MG63 (cell line): ENCODE measurements around the gene B4GALNT1. TPM values are rescaled to one million over a fixed set of nuclear protein-coding genes. Genes with fewer than 3 reads are reported as not detected.
A peak's percentile ranks its signal among the peaks of the same experiment; 100 is the strongest.
"Not testable (repeated sequence)": the region's sequence is repeated elsewhere in the genome, so short reads cannot be mapped to it uniquely, and the experiment has no call there.

Experiments used
- DNase-seq: peaks from one replicate; pipeline ENCODE4 v3.0.0-alpha.2; 2020
- H3K27me3 ChIP-seq: fragments of 250-450 bp; sonication (Bioruptor Pico); 2 replicates; pipeline ENCODE4 v1.5.1; 2020; ENCODE audit warnings: mild to moderate bottlenecking, moderate library complexity
- H3K36me3 ChIP-seq: fragments of 250-450 bp; sonication (Bioruptor Pico); 2 replicates; pipeline ENCODE4 v1.5.1; 2020; ENCODE audit warnings: mild to moderate bottlenecking, moderate library complexity
- H3K4me3 ChIP-seq: fragments of 250-450 bp; sonication (Bioruptor Pico); 2 replicates; pipeline ENCODE4 v1.5.1; 2020; ENCODE audit warnings: mild to moderate bottlenecking, moderate library complexity
- H3K9me3 ChIP-seq: fragments of 250-450 bp; sonication (Bioruptor Pico); 2 replicates; pipeline ENCODE4 v1.5.1; 2020; ENCODE audit warnings: mild to moderate bottlenecking, moderate library complexity
- total RNA-seq: library from RNA; depleted of rRNA; stranded (reverse); fragments of >200 nt; shearing (Covaris generic); gene quantifications from 2 replicates; pipeline ENCODE4 v1.2.3, GENCODE V29; 2014; ENCODE audit warnings: low replicate concordance; rRNA removed

Gene B4GALNT1
- 8.9 and 13.9 TPM in 2 replicates for total RNA-seq

GRCh38 chr12:57632958-57633840, at the start of gene B4GALNT1:
TSS of gene B4GALNT1 (minus strand) at chr12:57633201. CDS start at chr12:57632132, 1,069 bp downstream.
- DNase-seq, result peak; percentile 68
- H3K36me3 ChIP-seq, result no peaks in the 10 kb centered on the region
- H3K9me3 ChIP-seq, result no peaks in the 10 kb centered on the region
- peak within 1 kb of the TSS; percentile 69 for H3K4me3 ChIP-seq
- H3K27me3 ChIP-seq, result no peaks in the 10 kb centered on the region

GRCh38 chr12:57679697-57680096, 46.7 kb upstream of the B4GALNT1 start:
- no peaks in the 10 kb centered on the region for H3K36me3 ChIP-seq

GRCh38 chr12:57677947-57678346, 44.9 kb upstream of the B4GALNT1 start:
- H3K27me3 ChIP-seq, result not testable (repeated sequence)

More at GRCh38 chr12:57679697-57680096, 46.7 kb upstream of the B4GALNT1 start:
- Histone ChIP-seq H3K27me3 (peaks cover 11% of the 10 kb centered on the region), H3K9me3 (0 out of 2 replicates have a peak, but pooled peaks cover 2% of the 10 kb centered on the region), H3K4me3 (no peak overlapping the region)
- no peak for DNase-seq

DNA sequence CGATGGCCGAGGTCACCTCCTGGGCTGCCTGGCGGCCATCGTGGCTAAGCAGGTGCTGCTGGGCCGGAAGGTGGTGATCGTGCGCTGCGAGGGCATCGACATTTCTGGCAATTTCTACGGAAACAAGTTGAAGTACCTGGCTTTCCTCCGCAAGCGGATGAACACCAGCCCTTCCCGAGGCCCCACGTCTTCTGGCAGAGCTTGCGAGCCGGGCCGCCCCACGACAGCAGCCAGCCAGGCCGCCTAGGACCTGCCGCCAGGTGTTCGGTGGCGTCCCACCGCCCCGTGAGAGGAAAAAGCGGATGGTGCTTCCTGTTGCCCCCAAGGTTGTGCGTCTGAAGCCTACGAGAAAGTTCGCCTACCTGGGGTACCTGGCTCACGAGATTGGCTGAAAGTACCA, 41.7 kb upstream of the B4GALNT1 start:
- Histone ChIP-seq H3K36me3 (no peaks in the 10 kb centered on the region), H3K9me3 (no peaks in the 10 kb centered on the region), H3K27me3 (no peaks in the 10 kb centered on the region), H3K4me3 (no peak overlapping the region)
- no peak for DNase-seq

More at GRCh38 chr12:57677947-57678346, 44.9 kb upstream of the B4GALNT1 start:
- not testable (repeated sequence) for DNase-seq, H3K36me3 ChIP-seq, H3K9me3 ChIP-seq, H3K4me3 ChIP-seq

- Histone ChIP-seq H3K27me3 (no peaks in the 10 kb centered on the region), H3K9me3 (no peaks in the 10 kb centered on the region), H3K4me3 (no peak overlapping the region), H3K36me3 (no peaks in the 10 kb centered on the region)
- no peak for DNase-seq
Measured at GRCh38 chr12:57672801-57673200, 39.8 kb upstream of the B4GALNT1 start.

GRCh38 chr12:57671811-57672210, 38.8 kb upstream of the B4GALNT1 start:
- not testable (repeated sequence) for H3K4me3 ChIP-seq, H3K9me3 ChIP-seq, H3K36me3 ChIP-seq, DNase-seq, H3K27me3 ChIP-seq

DNA sequence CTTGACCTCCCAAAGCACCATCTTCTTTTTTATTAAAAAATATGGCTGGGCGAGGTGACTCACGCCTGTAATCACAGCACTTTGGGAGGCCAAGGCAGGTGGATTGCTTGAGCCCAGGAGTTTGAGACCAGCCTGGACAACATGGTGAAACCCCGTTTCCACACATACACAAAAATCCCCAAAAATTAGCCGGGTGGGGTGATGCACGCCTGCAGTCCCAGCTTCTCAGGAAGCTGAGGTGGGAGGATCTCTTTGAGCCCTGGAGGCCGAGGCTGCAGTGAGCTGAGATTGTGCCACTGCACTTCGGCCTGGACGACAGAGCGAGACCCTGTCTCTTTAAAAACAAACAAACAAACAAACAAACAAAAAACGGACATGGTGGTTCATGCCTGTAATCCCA, 36.7 kb upstream of the B4GALNT1 start:
- DNase-seq, H3K4me3 ChIP-seq, H3K9me3 ChIP-seq, H3K36me3 ChIP-seq, H3K27me3 ChIP-seq: not testable (repeated sequence)

DNA sequence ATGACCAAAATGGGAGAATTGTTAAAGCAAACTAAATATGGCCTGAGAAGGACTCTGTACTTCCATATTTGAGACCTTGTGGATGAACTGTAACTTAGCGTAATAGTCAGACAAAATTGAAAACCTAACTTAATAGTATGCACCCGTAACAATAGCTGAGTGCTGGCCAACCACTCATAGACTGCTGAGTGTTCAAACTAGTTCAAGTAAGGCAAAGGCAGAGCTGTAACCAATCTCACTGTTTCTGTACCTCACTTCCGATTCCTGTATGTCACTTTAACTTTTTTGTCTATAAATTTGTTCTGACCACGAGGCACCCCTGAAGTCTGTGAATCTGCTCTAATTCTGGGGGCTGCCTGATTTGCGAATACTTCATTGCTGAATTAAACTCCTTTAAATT, 33.9 kb upstream of the B4GALNT1 start:
- Histone ChIP-seq H3K27me3 (no peaks in the 10 kb centered on the region), H3K4me3 (no peak overlapping the region), H3K36me3 (no peaks in the 10 kb centered on the region), H3K9me3 (no peaks in the 10 kb centered on the region)
- no peak for DNase-seq

DNA sequence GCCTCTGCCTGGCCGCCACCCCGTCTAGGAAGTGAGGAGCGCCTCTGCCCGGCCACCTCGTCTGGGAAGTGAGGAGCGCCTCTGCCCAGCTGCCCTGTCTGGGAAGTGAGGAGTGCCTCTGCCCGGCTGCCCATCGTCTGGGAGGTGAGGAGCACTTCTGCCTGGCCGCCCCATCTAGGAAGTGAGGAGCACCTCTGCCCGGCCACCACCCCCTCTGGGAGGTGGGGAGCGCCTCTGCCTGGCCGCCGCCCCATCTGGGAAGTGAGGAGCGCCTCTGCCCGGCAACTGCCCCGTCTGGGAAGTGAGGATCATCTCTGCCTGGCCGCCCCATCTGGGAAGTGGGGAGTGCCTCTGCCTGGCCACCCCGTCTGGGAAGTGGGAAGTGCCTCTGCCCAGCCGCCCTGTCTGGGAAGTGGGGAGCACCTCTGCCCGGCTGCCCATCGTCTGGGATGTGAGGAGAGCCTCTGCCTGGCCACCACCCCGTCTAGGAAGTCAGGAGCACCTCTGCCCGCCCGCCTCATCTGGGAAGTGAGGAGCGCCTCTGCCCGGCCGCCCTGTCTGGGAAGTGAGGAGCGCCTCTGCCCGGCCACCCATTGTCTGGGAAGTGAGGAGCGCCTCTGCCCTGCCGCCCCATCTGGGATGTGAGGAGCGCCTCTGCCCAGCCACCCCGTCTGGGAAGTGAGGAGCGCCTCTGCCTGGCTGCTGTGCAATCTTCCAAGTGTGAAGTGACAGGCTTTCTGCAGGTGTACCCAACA, 32.2 kb upstream of the B4GALNT1 start:
- H3K4me3 ChIP-seq, result not testable (repeated sequence)

DNA sequence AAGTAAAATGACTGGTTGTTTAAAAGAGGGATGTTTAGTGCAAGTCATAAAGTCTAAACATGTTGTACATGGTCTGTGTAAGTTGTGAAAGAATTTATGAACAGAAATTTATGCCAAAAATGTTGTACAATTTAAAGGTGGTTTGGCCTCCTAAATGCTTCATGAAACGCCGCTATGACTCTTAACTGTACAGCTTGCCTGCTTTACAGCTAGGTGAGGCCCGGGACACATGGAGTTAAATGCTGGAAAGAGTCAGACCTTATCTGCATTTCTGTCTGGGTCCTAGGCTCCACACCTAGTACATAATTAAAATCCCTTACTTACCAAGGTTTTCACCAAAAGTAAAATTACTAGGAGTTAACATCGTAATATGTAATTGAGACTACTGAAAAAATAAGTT, 28.4 kb upstream of the B4GALNT1 start:
- DNase-seq, result no peak
- no peak overlapping the region for H3K4me3 ChIP-seq
- H3K27me3 ChIP-seq, result no peaks in the 10 kb centered on the region
- H3K36me3 ChIP-seq, result no peaks in the 10 kb centered on the region
- H3K9me3 ChIP-seq, result 0 out of 2 replicates have a peak, but pooled peaks cover 2% of the 10 kb centered on the region

More for the DNA sequence above, 32.2 kb upstream of the B4GALNT1 start:
- H3K9me3 ChIP-seq, DNase-seq, H3K27me3 ChIP-seq, H3K36me3 ChIP-seq: not testable (repeated sequence)

- no peak overlapping the region for H3K4me3 ChIP-seq
- no peak for DNase-seq
- 0 out of 2 replicates have a peak, but pooled peaks cover 2% of the 10 kb centered on the region for H3K9me3 ChIP-seq
- H3K27me3 ChIP-seq, result no peaks in the 10 kb centered on the region; the same call in 1 of the 2 replicates
- no peaks in the 10 kb centered on the region for H3K36me3 ChIP-seq
Measured at GRCh38 chr12:57658890-57659289, 25.9 kb upstream of the B4GALNT1 start.

GRCh38 chr12:57657744-57658143, 24.7 kb upstream of the B4GALNT1 start:
- no peaks in the 10 kb centered on the region; the same call in 1 of the 2 replicates for H3K27me3 ChIP-seq
- 0 out of 2 replicates have a peak, but pooled peaks cover 2% of the 10 kb centered on the region for H3K9me3 ChIP-seq
- H3K36me3 ChIP-seq, result no peaks in the 10 kb centered on the region
- DNase-seq, result no peak
- no peak overlapping the region for H3K4me3 ChIP-seq

DNA sequence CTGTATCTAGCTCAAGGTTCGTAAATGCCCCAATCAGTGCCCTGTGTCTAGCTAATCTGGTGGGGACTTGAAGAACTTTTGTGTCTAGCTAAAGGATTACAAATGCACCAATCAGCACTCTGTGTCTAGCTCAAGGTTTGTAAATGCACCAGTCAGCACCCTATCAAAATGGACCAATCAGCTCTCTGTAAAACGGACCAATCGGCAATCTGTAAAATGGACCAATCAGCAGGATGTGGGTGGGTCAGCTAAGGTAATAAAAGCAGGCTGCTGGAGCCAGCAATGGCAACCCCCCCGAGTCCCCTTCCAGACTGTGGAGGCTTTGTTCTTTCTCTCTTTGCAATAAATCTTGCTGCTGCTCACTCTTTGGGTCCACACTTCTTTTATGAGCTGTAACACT, 23.4 kb upstream of the B4GALNT1 start:
- not testable (repeated sequence) for H3K36me3 ChIP-seq, DNase-seq, H3K27me3 ChIP-seq

GRCh38 chr12:57655541-57656240, 22.7 kb upstream of the B4GALNT1 start:
- no peaks in the 10 kb centered on the region; the same call in 1 of the 2 replicates for H3K27me3 ChIP-seq
- H3K9me3 ChIP-seq, result no peaks in the 10 kb centered on the region
- DNase-seq, result no peak

More for the DNA sequence above, 23.4 kb upstream of the B4GALNT1 start:
- H3K4me3 ChIP-seq, H3K9me3 ChIP-seq: not testable (repeated sequence)

DNA sequence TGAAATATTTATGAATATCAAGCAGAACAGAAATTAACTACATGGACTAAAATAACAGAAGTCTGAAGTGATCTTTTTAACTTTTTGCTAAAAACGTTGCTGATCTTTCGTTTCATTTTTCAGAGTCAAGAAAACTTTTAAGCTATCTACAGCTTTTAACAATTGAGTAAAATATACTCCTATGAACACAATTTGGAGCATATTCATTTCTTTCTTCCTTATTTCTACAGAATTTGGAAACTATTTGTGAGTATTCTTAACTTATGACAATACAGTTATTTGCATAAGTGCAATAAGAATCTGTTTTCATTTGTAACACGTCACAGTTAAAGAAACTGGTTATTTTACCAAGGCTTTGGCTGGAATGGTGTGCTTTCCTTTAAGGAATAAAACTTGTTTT, 21.0 kb upstream of the B4GALNT1 start:
- no peak overlapping the region for H3K4me3 ChIP-seq
- DNase-seq, result no peak
- no peaks in the 10 kb centered on the region for H3K36me3 ChIP-seq
- H3K27me3 ChIP-seq, result no peaks in the 10 kb centered on the region; the same call in 1 of the 2 replicates
- H3K9me3 ChIP-seq, result no peaks in the 10 kb centered on the region

More at GRCh38 chr12:57655541-57656240, 22.7 kb upstream of the B4GALNT1 start:
- Histone ChIP-seq H3K36me3 (no peaks in the 10 kb centered on the region), H3K4me3 (no peak overlapping the region)

DNA sequence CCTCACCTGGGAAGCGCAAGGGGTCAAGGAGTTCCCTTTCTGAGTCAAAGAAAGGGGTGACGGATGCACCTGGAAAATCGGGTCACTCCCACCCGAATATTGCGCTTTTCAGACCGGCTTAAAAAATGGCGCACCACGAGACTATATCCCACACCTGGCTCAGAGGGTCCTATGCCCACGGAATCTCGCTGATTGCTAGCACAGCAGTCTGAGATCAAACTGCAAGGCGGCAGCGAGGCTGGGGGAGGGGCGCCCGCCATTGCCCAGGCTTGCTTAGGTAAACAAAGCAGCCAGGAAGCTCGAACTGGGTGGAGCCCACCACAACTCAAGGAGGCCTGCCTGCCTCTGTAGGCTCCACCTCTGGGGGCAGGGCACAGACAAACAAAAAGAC, 13.7 kb upstream of the B4GALNT1 start:
- H3K36me3 ChIP-seq, H3K27me3 ChIP-seq, H3K4me3 ChIP-seq, DNase-seq: not testable (repeated sequence)
- H3K9me3 ChIP-seq, result peaks cover 11% of the 10 kb centered on the region
